ENCODE data around the gene ABO. TPM values are rescaled to one million over a fixed set of nuclear protein-coding genes. Genes with fewer than 3 reads are reported as not detected.
"Not testable (repeated sequence)": the region's sequence is repeated elsewhere in the genome, so short reads cannot be mapped to it uniquely, and the experiment has no call there.

Gene ABO
- total and polyA plus RNA-seq, 2 donors (not counting 3 experiments of a cell fraction or from before 2014, with no cell fraction given), result not detected

DNA sequence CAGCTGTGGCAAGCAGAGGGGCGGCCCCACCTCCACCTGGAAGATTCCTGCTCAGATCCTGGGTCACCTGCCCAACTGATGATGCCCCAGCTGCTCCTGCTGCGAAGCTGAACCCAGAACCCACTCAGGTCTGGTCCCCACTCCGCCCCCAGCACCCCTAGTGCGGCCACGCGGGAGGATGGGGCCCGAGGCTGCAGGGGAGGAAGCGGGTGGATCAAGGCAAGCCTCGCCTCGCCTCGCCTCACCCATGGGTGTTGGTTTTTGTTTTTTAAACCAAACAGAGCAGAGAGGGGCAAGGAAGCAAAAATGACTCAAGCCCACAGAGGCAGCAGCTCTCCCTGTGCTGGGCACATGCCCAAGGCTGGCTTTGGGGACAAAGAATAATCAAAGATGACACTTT is 23.2 kb downstream of the ABO start:
- BruUV-seq (replicated peaks), result no TSS peak
- Histone ChIP-seq H3K79me2 (ENCODE audit: control insufficient read depth, insufficient read depth, low read length) (no peaks in the 10 kb centered on the region), H3K9me1 (replicated peaks; ENCODE audit: control insufficient read depth, extremely low read depth, insufficient read depth, low read length) (no peaks in the 10 kb centered on the region), H3K4me2 (ENCODE audit: insufficient read depth, low read length) (no peak overlapping the region), H3K27ac (ENCODE audit: insufficient read depth, low read depth, low read length) (no peak overlapping the region), H3K4me1 (ENCODE audit: control insufficient read depth, extremely low read depth, insufficient read depth, low read length) (no peaks in the 10 kb centered on the region), H3K9ac (replicated peaks; ENCODE audit: extremely low read depth, insufficient read depth, low read length) (no peak overlapping the region), H2AFZ (ENCODE audit: low read depth, low read length) (no peak overlapping the region), H3K9me3 (replicated peaks; ENCODE audit: control insufficient read depth, insufficient read depth, low read length) (no peaks in the 10 kb centered on the region), H3K36me3 (ENCODE audit: control insufficient read depth in 2 of 2, extremely low read depth in 1 of 2, insufficient read depth in 2 of 2, low read length in 2 of 2) (no peaks in the 10 kb centered on the region), H4K20me1 (replicated peaks; ENCODE audit: control insufficient read depth, extremely low read depth, insufficient read depth, low read length) (no peaks in the 10 kb centered on the region), H3K27me3 (ENCODE audit: control insufficient read depth in 2 of 2, insufficient read depth in 2 of 2, low read length in 2 of 2) (no peaks in the 10 kb centered on the region), H3K4me3 (replicated peaks in 1 of 3; ENCODE audit: insufficient read depth in 1 of 3, low read depth in 1 of 3, low read length in 3 of 3) (no peak overlapping the region)
- dilution Hi-C loops (cut with MboI; ENCODE audit: extremely low pct_ligation_motif_present, low sequenced_read_pairs) (no loop called here), intact Hi-C loops (cut with micrococcal nuclease) (no loop called here)
- ChIA-PET CTCF (no interaction called here), POLR2A (no interaction called here)
- FAIRE-seq (no peak), DNase-seq (ENCODE audit: low read depth, low spot score) (no peak)
- TF ChIP-seq EZH2 (IDR thresholded peaks at IDR 0.05; ENCODE audit: borderline replicate concordance, low read depth, low read length, severe bottlenecking) (no peak), JUN (IDR thresholded peaks at IDR 0.05; ENCODE audit: borderline replicate concordance, insufficient read depth, insufficient read length, low read depth) (no peak), MYC (IDR thresholded peaks at IDR 0.05; ENCODE audit: low read depth, low read length) (no peak), GATA2 (IDR thresholded peaks at IDR 0.05; ENCODE audit: insufficient read depth, insufficient read length, low read depth, low read length) (no peak)
- TF ChIP-seq, protein P1, sequence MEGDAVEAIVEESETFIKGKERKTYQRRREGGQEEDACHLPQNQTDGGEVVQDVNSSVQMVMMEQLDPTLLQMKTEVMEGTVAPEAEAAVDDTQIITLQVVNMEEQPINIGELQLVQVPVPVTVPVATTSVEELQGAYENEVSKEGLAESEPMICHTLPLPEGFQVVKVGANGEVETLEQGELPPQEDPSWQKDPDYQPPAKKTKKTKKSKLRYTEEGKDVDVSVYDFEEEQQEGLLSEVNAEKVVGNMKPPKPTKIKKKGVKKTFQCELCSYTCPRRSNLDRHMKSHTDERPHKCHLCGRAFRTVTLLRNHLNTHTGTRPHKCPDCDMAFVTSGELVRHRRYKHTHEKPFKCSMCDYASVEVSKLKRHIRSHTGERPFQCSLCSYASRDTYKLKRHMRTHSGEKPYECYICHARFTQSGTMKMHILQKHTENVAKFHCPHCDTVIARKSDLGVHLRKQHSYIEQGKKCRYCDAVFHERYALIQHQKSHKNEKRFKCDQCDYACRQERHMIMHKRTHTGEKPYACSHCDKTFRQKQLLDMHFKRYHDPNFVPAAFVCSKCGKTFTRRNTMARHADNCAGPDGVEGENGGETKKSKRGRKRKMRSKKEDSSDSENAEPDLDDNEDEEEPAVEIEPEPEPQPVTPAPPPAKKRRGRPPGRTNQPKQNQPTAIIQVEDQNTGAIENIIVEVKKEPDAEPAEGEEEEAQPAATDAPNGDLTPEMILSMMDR (IDR thresholded peaks at IDR 0.05; ENCODE audit: extremely low read depth in 1 of 2, insufficient read depth in 1 of 2, low read depth in 1 of 2, low read length in 2 of 2), result no peak

DNA sequence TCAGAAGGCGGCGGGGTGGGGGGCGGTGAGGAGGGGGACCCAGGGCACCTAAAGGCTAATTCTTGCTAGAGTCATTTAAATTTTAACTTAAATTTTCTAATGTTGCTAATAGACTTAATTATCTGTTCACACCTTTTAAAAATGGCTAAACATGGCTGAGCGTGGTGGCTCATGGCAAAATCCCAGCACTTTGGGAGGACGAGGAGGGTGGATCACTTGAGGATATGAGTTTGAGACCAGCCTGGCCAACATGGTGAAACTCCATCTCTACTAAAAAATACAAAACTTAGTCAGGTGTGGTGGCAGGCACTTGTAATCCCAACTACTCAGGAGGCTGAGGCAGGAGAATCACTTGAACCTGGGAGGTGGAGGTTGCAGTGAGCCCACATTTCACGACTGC is 23.8 kb downstream of the ABO start:
- DNase-seq (ENCODE audit: low read depth, low spot score); intact Hi-C loops (cut with micrococcal nuclease); H3K9me3 ChIP-seq (replicated peaks; ENCODE audit: control insufficient read depth, insufficient read depth, low read length); POLR2A ChIA-PET; H3K4me2 ChIP-seq (ENCODE audit: insufficient read depth, low read length); H2AFZ ChIP-seq (ENCODE audit: low read depth, low read length); dilution Hi-C loops (cut with MboI; ENCODE audit: extremely low pct_ligation_motif_present, low sequenced_read_pairs); FAIRE-seq; H3K79me2 ChIP-seq (ENCODE audit: control insufficient read depth, insufficient read depth, low read length); H3K4me1 ChIP-seq (ENCODE audit: control insufficient read depth, extremely low read depth, insufficient read depth, low read length); BruUV-seq (replicated peaks); H3K27ac ChIP-seq (ENCODE audit: insufficient read depth, low read depth, low read length); CTCF ChIA-PET; H4K20me1 ChIP-seq (replicated peaks; ENCODE audit: control insufficient read depth, extremely low read depth, insufficient read depth, low read length); H3K9me1 ChIP-seq (replicated peaks; ENCODE audit: control insufficient read depth, extremely low read depth, insufficient read depth, low read length); H3K36me3 ChIP-seq (ENCODE audit: control insufficient read depth in 2 of 2, extremely low read depth in 1 of 2, insufficient read depth in 2 of 2, low read length in 2 of 2); H3K9ac ChIP-seq (replicated peaks; ENCODE audit: extremely low read depth, insufficient read depth, low read length); H3K27me3 ChIP-seq (ENCODE audit: control insufficient read depth in 2 of 2, insufficient read depth in 2 of 2, low read length in 2 of 2); H3K4me3 ChIP-seq (replicated peaks in 1 of 3; ENCODE audit: insufficient read depth in 1 of 3, low read depth in 1 of 3, low read length in 3 of 3): not testable (repeated sequence)

All from endothelial cell of umbilical vein (primary cell).